GM12891 (cell line): Measurements from ENCODE around the gene TMEM151A.

Experiments used
- POLR2A ChIP-seq: IDR thresholded peaks from 2 replicates; pipeline ENCODE4 v1.6.1; 2011; ENCODE audit warnings: low read depth, low read length, control low read depth
- POLR2AphosphoS5 ChIP-seq: IDR thresholded peaks from 2 replicates; pipeline ENCODE4 v1.6.1; 2011; ENCODE audit warnings: low read depth, low read length, control low read depth
- TAF1 ChIP-seq: IDR thresholded peaks from 2 replicates; pipeline ENCODE4 v1.6.1; 2011; ENCODE audit warnings: low read depth, low read length, control low read depth

DNA sequence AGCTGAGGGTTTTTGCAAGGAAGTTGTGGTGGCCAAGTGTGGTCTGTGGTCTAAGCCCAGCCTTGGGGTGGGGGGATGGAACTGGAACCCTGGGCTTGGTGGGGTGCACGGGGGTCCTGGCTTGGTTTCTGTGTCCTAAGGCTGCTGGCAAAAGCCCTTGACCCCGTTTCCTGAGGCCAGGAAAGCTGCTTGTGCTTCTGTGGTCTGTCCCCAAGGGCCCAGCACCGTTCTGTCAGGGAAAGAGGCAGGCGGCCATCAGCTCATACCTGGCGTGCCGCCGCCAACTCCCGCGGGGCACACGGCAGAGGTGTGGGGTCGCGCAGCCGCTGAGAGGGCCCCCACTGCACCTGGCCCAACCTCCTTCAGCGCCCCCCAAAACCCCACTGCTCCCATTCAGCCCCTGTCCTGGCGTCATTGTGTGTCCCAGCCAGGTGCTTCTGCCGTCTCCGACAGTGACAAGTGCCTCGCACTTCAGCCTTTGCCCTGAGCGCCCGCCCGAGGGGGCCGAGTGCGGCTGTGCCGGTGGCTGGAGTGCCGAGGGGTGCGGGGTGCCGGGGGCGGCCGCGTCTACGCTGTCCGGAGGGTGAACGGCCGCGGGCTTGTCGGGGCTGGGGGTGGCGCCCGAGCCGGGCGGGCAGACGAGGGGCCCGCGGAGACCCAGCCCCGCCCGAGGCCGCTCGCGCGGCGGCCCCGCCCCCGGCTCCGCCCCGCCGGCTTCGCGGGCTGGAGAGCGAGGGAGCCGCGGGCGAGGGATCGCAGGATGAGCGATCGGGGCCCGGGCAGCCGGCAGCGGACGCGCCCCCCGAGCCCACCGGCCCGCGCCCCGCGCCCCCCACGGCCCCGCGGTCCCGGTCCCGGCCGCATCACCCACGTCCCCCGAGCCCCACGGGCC lies 14.0 kb upstream of the TMEM151A start, which contains the start of gene CNIH2:
- TF ChIP-seq TAF1 (no peak), POLR2AphosphoS5 (peak; percentile 57; the same call in 1 of the 2 replicates), POLR2A (no peak; the same call in 1 of the 2 replicates)
